ENCODE results near the gene OTUD7B.
"Not testable (repeated sequence)": the region's sequence is repeated elsewhere in the genome, so short reads cannot be mapped to it uniquely, and the experiment has no call there.

Gene OTUD7B

DNA sequence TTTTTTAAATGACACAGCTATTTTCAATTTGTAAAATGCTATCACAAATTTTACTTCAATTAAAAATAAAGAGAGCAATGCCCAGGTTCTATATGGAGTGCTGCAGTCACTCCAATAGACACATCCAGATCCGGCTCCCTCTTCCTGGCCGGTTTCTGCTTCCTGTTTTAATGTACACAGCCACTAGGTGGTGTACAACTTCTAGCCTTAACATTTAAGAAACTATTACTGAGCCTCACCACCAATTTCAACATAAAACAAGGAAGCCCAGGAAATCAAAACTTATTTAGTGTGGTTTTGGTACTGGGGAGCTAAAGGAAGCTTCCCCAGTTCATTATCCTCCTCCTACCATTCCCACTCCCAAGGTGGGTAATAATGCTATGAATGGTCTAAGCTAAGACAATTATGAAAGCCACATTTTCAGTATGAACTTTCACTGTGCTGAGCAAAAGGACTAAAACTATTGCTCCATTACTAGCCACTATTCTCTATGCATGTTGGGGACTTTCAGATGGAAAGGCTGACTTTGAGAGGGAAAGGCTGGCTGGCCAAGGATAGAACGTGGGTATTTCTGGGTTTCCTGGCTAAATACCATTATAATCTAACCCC lies 48.4 kb downstream of the OTUD7B start:
- TF ChIP-seq, protein P1, sequence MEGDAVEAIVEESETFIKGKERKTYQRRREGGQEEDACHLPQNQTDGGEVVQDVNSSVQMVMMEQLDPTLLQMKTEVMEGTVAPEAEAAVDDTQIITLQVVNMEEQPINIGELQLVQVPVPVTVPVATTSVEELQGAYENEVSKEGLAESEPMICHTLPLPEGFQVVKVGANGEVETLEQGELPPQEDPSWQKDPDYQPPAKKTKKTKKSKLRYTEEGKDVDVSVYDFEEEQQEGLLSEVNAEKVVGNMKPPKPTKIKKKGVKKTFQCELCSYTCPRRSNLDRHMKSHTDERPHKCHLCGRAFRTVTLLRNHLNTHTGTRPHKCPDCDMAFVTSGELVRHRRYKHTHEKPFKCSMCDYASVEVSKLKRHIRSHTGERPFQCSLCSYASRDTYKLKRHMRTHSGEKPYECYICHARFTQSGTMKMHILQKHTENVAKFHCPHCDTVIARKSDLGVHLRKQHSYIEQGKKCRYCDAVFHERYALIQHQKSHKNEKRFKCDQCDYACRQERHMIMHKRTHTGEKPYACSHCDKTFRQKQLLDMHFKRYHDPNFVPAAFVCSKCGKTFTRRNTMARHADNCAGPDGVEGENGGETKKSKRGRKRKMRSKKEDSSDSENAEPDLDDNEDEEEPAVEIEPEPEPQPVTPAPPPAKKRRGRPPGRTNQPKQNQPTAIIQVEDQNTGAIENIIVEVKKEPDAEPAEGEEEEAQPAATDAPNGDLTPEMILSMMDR (IDR thresholded peaks at IDR 0.05) = peak; percentile 56
- H3K27me3 ChIP-seq (ENCODE audit: control insufficient read depth, insufficient read depth, low read length) = no peaks in the 10 kb centered on the region
- H3K9me3 ChIP-seq (ENCODE audit: control insufficient read depth, low read length) = no peaks in the 10 kb centered on the region
- no peak overlapping the region for H3K27ac ChIP-seq
- H3K4me3 ChIP-seq (ENCODE audit: low read depth, low read length) = no peak overlapping the region
- no peak overlapping the region for H2AFZ ChIP-seq
- no peaks in the 10 kb centered on the region for H3K79me2 ChIP-seq
- H3K9ac ChIP-seq = no peak overlapping the region
- no peaks in the 10 kb centered on the region for H3K4me1 ChIP-seq
- no peaks in the 10 kb centered on the region for H3K36me3 ChIP-seq (ENCODE audit: control insufficient read depth, insufficient read depth, low read length)
- H3K4me2 ChIP-seq (ENCODE audit: low read length) = no peak overlapping the region

DNA sequence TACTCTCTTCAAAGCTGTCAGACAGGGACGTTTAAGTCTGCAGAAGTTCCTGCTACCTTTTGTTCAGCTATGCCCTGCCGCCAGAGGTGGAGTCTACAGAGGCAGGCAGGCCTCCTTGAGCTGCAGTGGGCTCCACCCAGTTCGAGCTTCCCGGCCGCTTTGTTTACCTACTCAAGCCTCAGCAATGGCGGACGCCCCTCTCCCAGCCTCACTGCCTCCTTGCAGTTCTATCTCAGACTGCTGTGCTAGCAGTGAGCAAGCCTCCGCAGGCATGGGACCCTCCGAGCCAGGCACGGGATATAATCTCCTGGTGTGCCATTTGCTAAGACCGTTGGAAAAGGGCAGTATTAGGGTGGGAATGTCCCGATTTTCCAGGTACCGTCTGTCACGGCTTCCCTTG lies 53.0 kb downstream of the OTUD7B start:
- not testable (repeated sequence) for H3K27me3 ChIP-seq (ENCODE audit: control insufficient read depth, insufficient read depth, low read length); H3K27ac ChIP-seq; H3K4me3 ChIP-seq (ENCODE audit: low read depth, low read length); H3K36me3 ChIP-seq (ENCODE audit: control insufficient read depth, insufficient read depth, low read length); H3K9me3 ChIP-seq (ENCODE audit: control insufficient read depth, low read length); H3K9ac ChIP-seq; H3K79me2 ChIP-seq; H2AFZ ChIP-seq; H3K4me2 ChIP-seq (ENCODE audit: low read length); H3K4me1 ChIP-seq

DNA sequence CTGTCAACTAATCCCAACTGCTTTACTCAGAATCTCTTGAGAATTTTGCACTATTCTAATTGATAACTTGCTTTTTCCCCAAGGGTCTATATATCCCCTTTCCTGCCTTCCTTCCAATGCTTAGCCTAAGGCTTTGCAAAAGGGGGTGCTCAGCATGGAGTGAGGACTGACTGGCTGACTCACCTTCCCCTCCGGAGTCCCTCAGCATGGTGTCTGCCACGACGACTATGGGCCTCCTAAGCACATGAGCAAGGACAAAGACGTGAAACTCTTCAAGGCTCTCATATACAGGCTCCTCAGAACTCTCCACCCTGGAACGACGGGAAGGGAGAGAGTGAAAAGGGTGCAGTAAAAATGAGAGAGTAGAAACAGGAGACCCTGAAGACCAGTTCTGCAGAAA lies 60.6 kb downstream of the OTUD7B start:
- Histone ChIP-seq H3K9ac (no peak overlapping the region), H3K27me3 (ENCODE audit: control insufficient read depth, insufficient read depth, low read length) (no peaks in the 10 kb centered on the region), H3K36me3 (ENCODE audit: control insufficient read depth, insufficient read depth, low read length) (no peaks in the 10 kb centered on the region), H3K27ac (no peak overlapping the region), H3K4me2 (ENCODE audit: low read length) (no peak overlapping the region), H2AFZ (no peak overlapping the region), H3K4me3 (ENCODE audit: low read depth, low read length) (no peak overlapping the region), H3K4me1 (no peaks in the 10 kb centered on the region), H3K79me2 (no peaks in the 10 kb centered on the region), H3K9me3 (ENCODE audit: control insufficient read depth, low read length) (no peaks in the 10 kb centered on the region)
- TF ChIP-seq, protein P1 (IDR thresholded peaks at IDR 0.05) = no peak

DNA sequence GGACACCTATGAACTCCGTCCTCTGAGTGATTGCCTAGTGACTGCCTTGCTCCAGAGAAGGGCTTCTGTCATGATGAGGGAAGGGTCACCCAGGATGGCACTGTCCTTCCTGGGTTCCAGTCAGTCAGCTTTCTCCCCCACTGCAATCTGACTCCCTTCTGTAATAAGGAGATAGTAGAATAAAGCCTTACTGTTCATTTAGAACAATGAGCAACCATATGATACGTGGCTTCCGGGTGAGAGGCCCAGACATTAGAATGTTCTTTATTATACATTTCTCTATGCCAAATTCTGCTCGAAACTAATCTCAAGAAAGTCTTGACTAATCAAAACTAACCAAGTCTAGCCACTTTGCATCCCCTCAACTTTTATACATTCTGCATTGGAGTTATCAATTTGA lies 65.3 kb downstream of the OTUD7B start:
- H3K4me2 ChIP-seq (ENCODE audit: low read length) = no peak overlapping the region
- no peak overlapping the region for H3K27ac ChIP-seq

DNA sequence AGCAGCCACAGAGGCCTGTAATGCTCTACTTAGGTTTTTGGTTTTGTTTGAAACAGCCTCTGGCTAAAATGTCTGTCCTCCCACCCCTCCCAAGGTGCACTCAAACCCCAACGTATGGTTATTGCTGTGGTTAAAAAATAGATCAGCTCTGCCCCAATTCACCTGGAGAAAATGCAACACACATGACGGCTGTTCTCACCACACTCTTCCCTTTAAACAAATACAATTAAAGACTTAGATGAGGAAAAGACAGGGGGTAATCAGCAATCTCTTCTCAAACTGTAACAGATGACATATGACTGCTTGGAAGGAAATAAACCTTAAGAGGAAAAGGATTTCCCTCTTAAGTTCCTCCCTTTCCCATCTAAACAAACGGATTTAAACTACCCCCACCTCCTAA lies 67.6 kb downstream of the OTUD7B start:
- no peak overlapping the region for H3K4me3 ChIP-seq (ENCODE audit: low read depth, low read length)
- H3K36me3 ChIP-seq (ENCODE audit: control insufficient read depth, insufficient read depth, low read length) = no peaks in the 10 kb centered on the region
- TF ChIP-seq, protein P1 (IDR thresholded peaks at IDR 0.05) = no peak
- H3K4me1 ChIP-seq = no peaks in the 10 kb centered on the region
- H2AFZ ChIP-seq = no peak overlapping the region
- H3K9me3 ChIP-seq (ENCODE audit: control insufficient read depth, low read length) = no peaks in the 10 kb centered on the region
- H3K27me3 ChIP-seq (ENCODE audit: control insufficient read depth, insufficient read depth, low read length) = no peaks in the 10 kb centered on the region
- no peak overlapping the region for H3K27ac ChIP-seq
- no peak overlapping the region for H3K4me2 ChIP-seq (ENCODE audit: low read length)
- no peaks in the 10 kb centered on the region for H3K79me2 ChIP-seq
- no peak overlapping the region for H3K9ac ChIP-seq

More for the DNA sequence above, 65.3 kb downstream of the OTUD7B start:
- Histone ChIP-seq H3K4me3 (ENCODE audit: low read depth, low read length) (no peak overlapping the region), H3K9ac (no peak overlapping the region), H3K4me1 (no peaks in the 10 kb centered on the region), H3K27me3 (ENCODE audit: control insufficient read depth, insufficient read depth, low read length) (no peaks in the 10 kb centered on the region), H3K9me3 (ENCODE audit: control insufficient read depth, low read length) (no peaks in the 10 kb centered on the region), H3K79me2 (no peaks in the 10 kb centered on the region), H3K36me3 (ENCODE audit: control insufficient read depth, insufficient read depth, low read length) (no peaks in the 10 kb centered on the region), H2AFZ (no peak overlapping the region)
- TF ChIP-seq, protein P1 (IDR thresholded peaks at IDR 0.05) = no peak
